ENCODE data around the gene RANBP3. TPM values are rescaled to one million over a fixed set of nuclear protein-coding genes. Genes with fewer than 3 reads are reported as not detected.

Gene RANBP3
- total RNA-seq, 1 donor from 2014 or later, result 98.5 TPM

DNA sequence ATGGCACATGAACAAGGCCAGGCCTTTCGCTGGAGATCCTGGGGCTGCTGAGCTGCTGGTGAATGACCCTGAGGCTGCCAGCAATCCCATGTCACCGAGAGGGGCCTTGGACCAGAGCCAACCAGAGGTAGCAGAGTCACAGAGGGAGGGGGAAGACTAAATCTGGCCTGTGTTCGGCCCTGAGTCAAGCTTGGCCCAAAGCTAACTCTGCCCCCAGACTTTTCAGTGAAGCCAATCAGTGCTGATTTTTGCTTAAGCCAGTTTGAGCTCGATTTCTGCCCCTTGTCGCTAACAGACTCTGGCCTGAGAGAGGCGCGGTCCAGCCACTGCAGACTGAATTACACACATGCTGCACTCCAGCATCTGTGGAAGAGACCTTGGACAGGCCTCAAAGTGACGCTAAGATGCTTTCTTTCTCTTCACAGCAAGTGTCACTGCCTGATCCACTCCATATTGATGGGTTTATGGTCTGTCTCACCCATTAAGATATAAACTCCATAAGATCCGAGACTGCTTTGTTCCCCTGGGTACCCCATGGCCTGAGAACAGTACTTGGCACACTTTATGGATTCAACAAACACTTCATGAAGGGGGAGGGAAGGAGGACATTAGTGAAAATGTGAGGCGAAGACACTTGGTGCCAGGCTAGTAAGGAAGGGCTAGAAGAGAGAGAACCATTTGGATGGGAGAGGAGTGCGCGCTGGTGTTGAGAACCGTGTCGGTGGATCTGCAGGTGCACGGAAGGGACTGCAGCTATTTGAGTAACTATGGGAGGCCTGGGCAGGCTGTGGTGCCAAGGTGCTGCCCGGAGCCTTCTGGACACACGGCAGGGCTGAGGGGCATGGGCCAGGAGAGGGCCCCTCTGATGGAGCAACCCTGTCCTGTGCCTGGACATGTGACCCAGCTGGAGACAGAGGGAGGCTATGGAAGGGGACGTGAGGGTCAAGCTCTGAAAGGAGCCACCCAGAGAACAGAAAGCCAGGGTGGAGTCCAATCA lies 17.6 kb downstream of the RANBP3 start:
- no peak for ATAC-seq (ENCODE audit: low read depth)
- no peaks in the 10 kb centered on the region for H3K9me3 Mint-ChIP-seq
- peaks cover 76% of the 10 kb centered on the region for H3K4me1 Mint-ChIP-seq
- TF ChIP-seq, protein P1, sequence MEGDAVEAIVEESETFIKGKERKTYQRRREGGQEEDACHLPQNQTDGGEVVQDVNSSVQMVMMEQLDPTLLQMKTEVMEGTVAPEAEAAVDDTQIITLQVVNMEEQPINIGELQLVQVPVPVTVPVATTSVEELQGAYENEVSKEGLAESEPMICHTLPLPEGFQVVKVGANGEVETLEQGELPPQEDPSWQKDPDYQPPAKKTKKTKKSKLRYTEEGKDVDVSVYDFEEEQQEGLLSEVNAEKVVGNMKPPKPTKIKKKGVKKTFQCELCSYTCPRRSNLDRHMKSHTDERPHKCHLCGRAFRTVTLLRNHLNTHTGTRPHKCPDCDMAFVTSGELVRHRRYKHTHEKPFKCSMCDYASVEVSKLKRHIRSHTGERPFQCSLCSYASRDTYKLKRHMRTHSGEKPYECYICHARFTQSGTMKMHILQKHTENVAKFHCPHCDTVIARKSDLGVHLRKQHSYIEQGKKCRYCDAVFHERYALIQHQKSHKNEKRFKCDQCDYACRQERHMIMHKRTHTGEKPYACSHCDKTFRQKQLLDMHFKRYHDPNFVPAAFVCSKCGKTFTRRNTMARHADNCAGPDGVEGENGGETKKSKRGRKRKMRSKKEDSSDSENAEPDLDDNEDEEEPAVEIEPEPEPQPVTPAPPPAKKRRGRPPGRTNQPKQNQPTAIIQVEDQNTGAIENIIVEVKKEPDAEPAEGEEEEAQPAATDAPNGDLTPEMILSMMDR (IDR thresholded peaks at IDR 0.05), result no peak
- ChIA-PET CTCF (no interaction called here), POLR2A (no interaction called here)
- H3K27ac Mint-ChIP-seq, result no peak overlapping the region
- intact Hi-C loops (cut with micrococcal nuclease), result no loop called here
- no peak for DNase-seq
- no peaks in the 10 kb centered on the region for H3K27me3 Mint-ChIP-seq
- no peak overlapping the region for H3K4me3 Mint-ChIP-seq
- H3K36me3 Mint-ChIP-seq (ENCODE audit: low read depth), result peaks cover 25% of the 10 kb centered on the region

DNA sequence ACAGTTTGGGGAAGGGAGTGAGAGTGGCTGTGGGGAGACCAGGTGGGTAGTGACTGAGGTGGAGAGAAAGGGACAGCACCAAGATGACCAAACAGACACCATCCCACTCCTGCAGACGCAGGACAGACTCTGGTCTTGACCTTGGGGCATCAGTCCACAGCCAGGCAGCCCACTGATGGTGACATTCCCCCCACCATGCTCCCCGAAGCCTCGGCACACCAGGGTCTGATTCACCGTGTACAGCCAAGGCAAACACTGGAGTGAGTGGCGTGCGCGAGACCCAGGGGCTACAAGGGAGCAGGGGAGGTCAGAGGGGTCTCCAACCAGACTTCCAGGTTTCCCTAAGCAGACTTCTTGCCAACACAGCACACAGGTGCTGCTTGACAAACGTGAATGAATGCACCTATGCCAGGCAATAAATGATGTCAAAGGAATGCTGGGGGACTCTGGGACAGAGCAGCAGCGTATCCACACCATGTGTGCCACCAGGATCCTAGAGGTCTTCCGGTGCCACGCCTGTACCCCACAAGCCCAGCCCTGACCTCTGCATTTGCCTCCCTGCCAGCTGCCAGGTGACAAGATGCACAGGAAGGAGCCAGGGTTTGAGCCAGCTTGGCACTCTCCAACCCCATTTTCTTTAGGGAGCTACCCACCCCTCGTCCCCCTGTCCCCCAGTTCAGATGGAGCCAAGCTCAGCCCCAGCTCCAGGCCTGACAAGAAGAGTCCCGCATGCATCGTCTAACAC lies 18.5 kb downstream of the RANBP3 start:
- Mint-ChIP-seq H3K27me3 (no peaks in the 10 kb centered on the region), H3K9me3 (no peaks in the 10 kb centered on the region), H3K36me3 (ENCODE audit: low read depth) (peaks cover 23% of the 10 kb centered on the region), H3K4me1 (peaks cover 77% of the 10 kb centered on the region), H3K27ac (no peak overlapping the region), H3K4me3 (no peak overlapping the region)
- TF ChIP-seq, protein P1 (IDR thresholded peaks at IDR 0.05), result no peak
- DNase-seq (no peak), ATAC-seq (ENCODE audit: low read depth) (no peak)
- CTCF ChIA-PET, result no interaction called here
- POLR2A ChIA-PET, result no interaction called here
- intact Hi-C loops (cut with micrococcal nuclease), result no loop called here

DNA sequence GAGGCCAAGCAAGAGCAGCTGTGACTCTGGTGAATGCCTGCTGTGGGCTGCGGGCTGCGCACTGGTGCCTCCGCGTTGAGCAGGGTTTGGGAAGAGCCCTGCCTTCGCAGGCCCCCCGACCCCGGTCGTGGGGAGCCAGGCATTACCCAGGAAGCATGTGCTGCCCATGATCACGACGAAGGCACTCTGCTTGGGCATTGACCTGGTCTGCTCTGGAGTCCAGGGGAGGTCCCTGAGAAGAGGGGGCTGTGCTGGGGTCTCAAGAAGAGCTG lies 19.2 kb downstream of the RANBP3 start:
- Mint-ChIP-seq H3K4me1 (peaks cover 77% of the 10 kb centered on the region), H3K27me3 (no peaks in the 10 kb centered on the region), H3K36me3 (ENCODE audit: low read depth) (peaks cover 25% of the 10 kb centered on the region), H3K4me3 (no peak overlapping the region), H3K9me3 (no peaks in the 10 kb centered on the region), H3K27ac (no peak overlapping the region)
- ChIA-PET CTCF (no interaction called here), POLR2A (no interaction called here)
- DNase-seq (no peak), ATAC-seq (ENCODE audit: low read depth) (no peak)
- intact Hi-C loops (cut with micrococcal nuclease), result no loop called here
- TF ChIP-seq, protein P1 (IDR thresholded peaks at IDR 0.05), result no peak

DNA sequence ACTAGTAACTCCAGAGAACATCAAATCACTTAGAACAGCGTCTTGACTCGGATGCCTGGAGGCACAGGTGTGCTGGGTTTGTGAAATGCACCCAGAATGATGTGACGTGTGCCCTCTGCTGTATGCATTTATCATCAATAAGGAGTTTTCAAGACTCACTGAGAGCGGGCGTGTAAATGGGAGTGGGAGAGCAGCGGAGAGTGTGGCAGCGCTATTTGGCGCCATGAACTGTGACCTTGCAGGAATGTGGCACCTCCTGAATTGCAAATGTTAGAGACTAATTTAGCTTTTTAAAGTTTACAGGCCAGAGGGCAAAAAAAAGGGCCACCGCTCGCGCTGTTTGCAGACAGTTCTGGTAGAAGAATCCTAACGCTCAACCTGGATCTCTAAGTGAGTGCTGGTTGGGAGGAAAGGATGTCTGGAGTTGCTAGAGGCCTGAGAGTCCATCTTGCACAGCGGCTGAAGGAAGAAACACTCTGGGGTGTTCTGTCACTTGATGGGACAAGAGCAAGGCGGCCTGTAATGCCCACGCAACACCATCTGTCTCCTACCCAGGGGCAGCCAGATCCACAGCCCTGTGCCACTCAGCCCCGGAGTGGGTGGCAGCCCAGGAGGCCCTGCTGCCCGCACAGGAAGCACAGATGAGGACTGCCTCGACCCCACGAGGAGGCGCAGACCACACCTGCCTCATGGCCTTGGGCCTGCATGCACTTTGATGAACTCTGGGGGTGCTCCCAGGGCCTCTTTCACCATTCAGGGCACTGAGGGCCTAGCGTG lies 19.7 kb downstream of the RANBP3 start:
- POLR2A ChIA-PET, result no interaction called here
- CTCF ChIA-PET, result no interaction called here
- Mint-ChIP-seq H3K36me3 (ENCODE audit: low read depth) (peaks cover 25% of the 10 kb centered on the region), H3K4me3 (no peak overlapping the region), H3K27ac (no peak overlapping the region), H3K27me3 (no peaks in the 10 kb centered on the region), H3K4me1 (peaks cover 77% of the 10 kb centered on the region), H3K9me3 (no peaks in the 10 kb centered on the region)
- intact Hi-C loops (cut with micrococcal nuclease), result no loop called here
- ATAC-seq (ENCODE audit: low read depth) (no peak), DNase-seq (no peak)
- TF ChIP-seq, protein P1 (IDR thresholded peaks at IDR 0.05), result no peak

DNA sequence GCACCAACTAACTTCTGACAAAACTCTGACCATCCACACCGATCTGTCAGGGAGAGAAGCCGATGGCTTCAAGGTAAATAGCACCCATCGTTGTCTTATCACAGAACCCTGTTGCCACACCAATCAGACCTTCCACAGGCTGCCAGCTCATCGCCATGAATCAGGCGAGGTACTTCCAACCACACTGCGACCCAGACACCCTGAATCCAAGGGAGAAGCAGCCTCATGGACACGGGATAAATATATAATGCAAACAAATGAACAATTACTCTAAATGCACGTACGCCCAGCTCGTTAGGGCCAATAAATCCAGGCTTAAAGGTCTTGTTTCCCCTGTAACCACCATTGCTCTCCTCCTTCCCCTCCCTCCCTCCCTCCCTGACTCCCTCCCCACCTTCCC lies 20.8 kb downstream of the RANBP3 start:
- POLR2A ChIA-PET, result no interaction called here
- Mint-ChIP-seq H3K4me3 (no peak overlapping the region), H3K9me3 (no peaks in the 10 kb centered on the region), H3K27me3 (no peaks in the 10 kb centered on the region), H3K4me1 (peaks cover 77% of the 10 kb centered on the region), H3K36me3 (ENCODE audit: low read depth) (peaks cover 25% of the 10 kb centered on the region), H3K27ac (no peak overlapping the region)
- intact Hi-C loops (cut with micrococcal nuclease), result no loop called here
- TF ChIP-seq, protein P1 (IDR thresholded peaks at IDR 0.05), result no peak
- no peak for ATAC-seq (ENCODE audit: low read depth)
- CTCF ChIA-PET, result no interaction called here
- DNase-seq, result no peak

Data from activated B cell treated with CpG ODN at 0.5 μM for 24 hours (primary cell).